Stimulated activated naive B cell treated with anti-CD40 and anti-IgM and Interleukin-4, amounts not matched to agents 10 μg/mL and 1 μg/mL and 100 μg/mL, for 72 hours (primary cell): Measurements from ENCODE around the gene OTOP3.
"Not testable (repeated sequence)": the region's sequence is repeated elsewhere in the genome, so short reads cannot be mapped to it uniquely, and the experiment has no call there.

Experiments
- ATAC-seq, 2 donors: fragments of 150-1000 bp; cut with Tn5 transposase; replicated peaks; 2 replicates each; pipeline ENCODE4 v1.10.0; 2021; ENCODE audit warnings: moderate library complexity in 1 of 2
- DNase-seq: peaks from one replicate; pipeline ENCODE4 v3.0.0; 2021
- H3K27ac Mint-ChIP-seq: one replicate; pipeline ENCODE4 v1.8.0; 2022; ENCODE audit warnings: mild to moderate bottlenecking, mixed read lengths
- H3K27me3 Mint-ChIP-seq, 2 donors: one replicate each; pipeline ENCODE4 v1.8.0; 2022; ENCODE audit warnings: mixed read lengths in 2 of 2
- H3K36me3 Mint-ChIP-seq, 2 donors: one replicate each; pipeline ENCODE4 v1.8.0; 2022; ENCODE audit warnings: mixed read lengths in 2 of 2, mild to moderate bottlenecking in 1 of 2
- H3K4me1 Mint-ChIP-seq, 2 donors: one replicate each; pipeline ENCODE4 v1.8.0; 2022; ENCODE audit warnings: mixed read lengths in 2 of 2, mild to moderate bottlenecking in 1 of 2
- H3K4me3 Mint-ChIP-seq, 2 donors: one replicate each; pipeline ENCODE4 v1.8.0; 2022; ENCODE audit warnings: mild to moderate bottlenecking in 2 of 2, mixed read lengths in 2 of 2, moderate library complexity in 1 of 2
- H3K9me3 Mint-ChIP-seq, 2 donors: one replicate each; pipeline ENCODE4 v1.8.0; 2022; ENCODE audit warnings: mixed read lengths in 2 of 2, mild to moderate bottlenecking in 1 of 2

Gene OTOP3

GRCh38 chr17:74954665-74955421, 19.1 kb downstream of the OTOP3 start:
- peaks cover 21 to 53% of the 10 kb centered on the region in 2 donors for H3K27me3 Mint-ChIP-seq
- no peaks in the 10 kb centered on the region for H3K9me3 Mint-ChIP-seq
- H3K4me3 Mint-ChIP-seq = no peak overlapping the region
- no peak overlapping the region for H3K27ac Mint-ChIP-seq
- no peaks in the 10 kb centered on the region for H3K36me3 Mint-ChIP-seq
- DNase-seq (no peak), ATAC-seq (no peak)
- no peaks in the 10 kb centered on the region for H3K4me1 Mint-ChIP-seq

GRCh38 chr17:74956093-74956492, 20.4 kb downstream of the OTOP3 start:
- H3K4me3 Mint-ChIP-seq = no peak overlapping the region
- peaks cover 21 to 45% of the 10 kb centered on the region in 2 donors for H3K27me3 Mint-ChIP-seq
- H3K27ac Mint-ChIP-seq = no peak overlapping the region
- no peaks in the 10 kb centered on the region for H3K36me3 Mint-ChIP-seq
- peaks cover 5 to 6% of the 10 kb centered on the region in 2 donors for H3K4me1 Mint-ChIP-seq
- DNase-seq = no peak
- no peaks in the 10 kb centered on the region for H3K9me3 Mint-ChIP-seq
- ATAC-seq = no peak

DNA sequence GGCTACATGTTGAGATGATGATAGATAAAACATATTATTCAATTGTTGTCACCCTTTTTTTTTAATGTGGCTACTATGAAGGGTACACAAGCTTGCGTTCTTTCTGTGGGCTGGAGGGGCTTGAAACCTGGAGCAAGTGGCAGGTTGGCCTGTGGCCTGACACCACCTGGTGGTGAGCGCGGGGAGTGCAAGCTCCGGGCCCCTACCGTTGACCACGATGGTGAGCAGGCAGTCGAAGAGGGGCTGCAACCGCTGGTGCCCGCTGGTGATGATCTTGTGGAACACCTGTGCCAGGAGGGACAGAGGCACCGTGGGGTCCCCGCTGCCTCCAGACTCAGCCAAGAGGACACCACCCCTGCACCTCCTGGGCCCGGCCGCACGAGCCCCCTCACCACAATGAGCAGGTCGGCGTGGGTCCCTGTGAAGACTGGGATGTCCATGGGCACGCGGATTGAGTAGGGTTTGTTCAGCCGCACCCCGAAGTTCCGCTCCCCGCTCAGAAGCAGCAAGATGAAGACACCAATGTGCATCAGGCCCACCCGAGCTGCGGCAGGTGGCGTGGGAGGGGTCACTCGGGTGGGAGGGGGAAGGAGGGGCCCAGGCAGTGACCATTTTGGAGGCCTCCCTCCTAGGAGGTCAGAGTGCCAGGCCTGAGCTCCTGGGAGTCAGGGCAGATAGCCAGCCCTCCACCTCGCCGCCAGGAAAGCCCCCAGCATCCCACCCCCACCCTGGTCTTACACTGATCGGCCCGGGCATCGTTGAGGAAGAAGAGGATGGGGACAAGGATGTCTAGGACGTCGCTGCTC, 22.4 kb downstream of the OTOP3 start:
- peak overlapping the region; percentile 14 for H3K27ac Mint-ChIP-seq
- H3K36me3 Mint-ChIP-seq = no peaks in the 10 kb centered on the region
- ATAC-seq (peak; percentile 59 to 67), DNase-seq (peak; percentile 60)
- peaks cover 7 to 11% of the 10 kb centered on the region in 2 donors for H3K4me1 Mint-ChIP-seq
- no peak overlapping the region for H3K4me3 Mint-ChIP-seq
- no peaks in the 10 kb centered on the region for H3K9me3 Mint-ChIP-seq
- peaks cover 18 to 39% of the 10 kb centered on the region in 2 donors for H3K27me3 Mint-ChIP-seq

DNA sequence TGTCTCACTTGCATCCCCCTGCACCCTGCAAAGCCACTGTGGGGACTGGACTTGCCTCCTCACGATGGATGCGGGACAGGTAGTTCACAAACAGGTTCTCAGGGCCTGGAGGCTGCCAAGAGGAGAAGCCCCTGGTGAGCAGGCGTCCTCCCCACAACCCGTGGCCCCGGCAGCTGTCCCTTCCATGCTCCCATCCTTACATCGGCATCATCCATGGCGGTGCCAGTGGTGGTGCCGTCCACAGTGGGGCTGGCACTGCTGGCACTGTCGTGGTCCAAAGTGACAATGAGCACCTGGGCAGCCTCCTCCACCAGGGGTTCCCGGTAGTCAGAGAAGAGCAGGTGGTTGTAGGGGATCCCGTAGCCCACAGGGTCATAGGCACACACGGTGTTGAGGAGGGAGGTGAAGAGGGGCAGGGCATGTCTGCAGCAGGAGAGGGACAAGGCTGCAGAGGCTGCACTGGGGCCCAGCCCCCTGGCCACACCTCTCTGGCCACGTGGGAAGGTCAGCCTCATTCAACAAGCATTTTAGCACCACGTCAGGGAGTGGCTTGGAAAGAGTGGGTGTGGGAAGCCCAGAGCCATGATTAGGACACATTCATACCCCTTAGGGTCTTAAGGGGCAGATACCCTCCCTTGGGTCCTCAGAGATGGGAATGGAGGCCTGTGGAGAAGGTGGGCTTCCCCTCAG, 24.3 kb downstream of the OTOP3 start:
- Mint-ChIP-seq H3K4me3 (no peak overlapping the region), H3K9me3 (no peaks in the 10 kb centered on the region), H3K4me1 (peaks cover 7 to 11% of the 10 kb centered on the region in 2 donors), H3K36me3 (no peaks in the 10 kb centered on the region), H3K27me3 (peaks cover 11 to 41% of the 10 kb centered on the region in 2 donors), H3K27ac (no peak overlapping the region)
- DNase-seq = no peak
- no peak for ATAC-seq

- peak; percentile 39 for DNase-seq
- no peaks in the 10 kb centered on the region for H3K9me3 Mint-ChIP-seq
- no peak overlapping the region for H3K27ac Mint-ChIP-seq
- peaks cover 7 to 11% of the 10 kb centered on the region in 2 donors for H3K4me1 Mint-ChIP-seq
- H3K36me3 Mint-ChIP-seq = no peaks in the 10 kb centered on the region
- ATAC-seq = peak; percentile 69 to 70
- no peak overlapping the region for H3K4me3 Mint-ChIP-seq
- H3K27me3 Mint-ChIP-seq = peaks cover 14 to 43% of the 10 kb centered on the region in 2 donors
Measured at GRCh38 chr17:74960570-74961342, 25.1 kb downstream of the OTOP3 start.

DNA sequence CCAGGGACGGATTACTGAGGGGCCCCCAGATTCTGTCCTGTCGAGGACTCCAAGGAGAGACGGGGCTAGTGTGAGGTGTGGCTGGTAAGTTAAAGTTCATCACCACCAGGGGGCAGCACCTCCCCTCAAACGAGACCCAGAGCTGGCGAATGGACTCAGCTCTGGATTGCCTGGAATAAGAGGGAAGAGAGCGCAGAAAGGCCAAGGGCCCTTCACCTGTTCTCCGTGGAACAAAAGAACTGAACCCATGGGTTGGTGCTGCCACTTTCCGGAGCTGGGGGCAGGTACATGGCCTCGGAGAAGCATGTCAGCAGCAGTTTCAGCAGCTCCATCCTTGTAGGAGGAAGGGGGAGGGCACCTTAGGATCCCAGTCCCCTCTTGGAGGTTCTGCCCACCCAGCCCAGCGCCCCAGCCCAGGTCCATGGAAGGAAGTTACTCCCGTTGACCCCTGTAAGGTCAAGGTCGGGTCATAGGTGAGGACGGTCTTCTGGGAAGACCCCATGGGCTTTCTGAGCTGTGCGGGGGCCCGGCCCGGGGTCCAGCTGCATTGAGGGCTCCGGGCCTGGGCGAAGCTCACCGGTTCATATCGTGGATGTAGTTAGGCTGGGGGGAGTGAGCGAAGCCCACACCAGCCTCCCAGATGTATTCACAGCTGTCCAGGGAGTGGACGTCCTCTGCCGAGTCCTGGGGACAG, 26.1 kb downstream of the OTOP3 start:
- Mint-ChIP-seq H3K4me3 (no peak overlapping the region), H3K27ac (no peak overlapping the region), H3K4me1 (peaks cover 7 to 11% of the 10 kb centered on the region in 2 donors), H3K9me3 (no peaks in the 10 kb centered on the region), H3K36me3 (no peaks in the 10 kb centered on the region), H3K27me3 (peaks cover 14 to 36% of the 10 kb centered on the region in 2 donors)
- ATAC-seq (peak; percentile 78 to 80), DNase-seq (peak; percentile 60)

DNA sequence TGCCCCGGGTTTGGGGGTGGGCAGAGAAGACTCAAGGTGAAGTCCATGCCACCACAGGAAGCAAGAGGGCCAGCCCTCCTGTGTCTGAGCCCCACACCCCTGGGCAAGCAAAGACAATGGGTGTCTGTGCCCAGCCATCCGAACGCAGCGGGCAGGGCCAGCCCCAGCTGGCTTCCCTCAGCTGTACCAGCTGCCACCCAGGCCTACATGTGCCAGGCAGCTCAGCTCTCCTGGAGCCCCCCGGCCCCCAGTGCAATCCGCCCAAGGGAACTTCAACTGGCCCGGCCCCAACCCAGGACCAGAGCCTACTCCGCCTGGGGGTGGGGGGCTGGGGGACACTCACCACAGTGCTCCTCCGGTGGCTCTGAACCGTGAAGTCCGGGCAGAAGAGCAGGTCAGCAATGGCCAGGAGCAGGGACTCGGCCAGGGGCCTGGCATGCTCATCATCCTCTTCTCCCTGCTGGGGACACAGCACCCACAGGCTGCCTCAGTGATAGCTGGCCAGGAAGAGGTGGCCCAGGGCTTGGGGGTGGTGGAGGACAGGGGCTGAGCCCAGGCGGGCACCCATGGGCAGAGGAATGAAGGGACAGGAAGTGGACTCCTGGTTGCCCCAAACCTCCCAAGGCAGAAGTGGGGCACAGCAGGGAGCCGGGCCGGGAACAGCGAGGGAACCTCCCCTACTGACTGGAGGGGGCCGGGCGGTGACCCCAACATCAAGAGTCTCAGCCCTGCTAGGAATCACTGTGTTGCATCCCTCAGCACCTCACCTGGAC, 27.1 kb downstream of the OTOP3 start:
- no peak overlapping the region for H3K27ac Mint-ChIP-seq
- ATAC-seq (no peak), DNase-seq (no peak)
- H3K9me3 Mint-ChIP-seq = no peaks in the 10 kb centered on the region
- peaks cover 14 to 36% of the 10 kb centered on the region in 2 donors for H3K27me3 Mint-ChIP-seq
- H3K36me3 Mint-ChIP-seq = no peaks in the 10 kb centered on the region
- peaks cover 7 to 11% of the 10 kb centered on the region in 2 donors for H3K4me1 Mint-ChIP-seq
- H3K4me3 Mint-ChIP-seq = no peak overlapping the region

- no peak for DNase-seq
- Mint-ChIP-seq H3K9me3 (no peaks in the 10 kb centered on the region), H3K4me3 (no peak overlapping the region), H3K4me1 (peaks cover 7 to 11% of the 10 kb centered on the region in 2 donors), H3K27ac (no peak overlapping the region), H3K36me3 (no peaks in the 10 kb centered on the region), H3K27me3 (peaks cover 11 to 31% of the 10 kb centered on the region in 2 donors)
- no peak for ATAC-seq
Measured at GRCh38 chr17:74963656-74964055, 28.0 kb downstream of the OTOP3 start.

- DNase-seq (no peak), ATAC-seq (no peak)
- Mint-ChIP-seq H3K36me3 (no peaks in the 10 kb centered on the region), H3K4me3 (no peak overlapping the region), H3K27ac (no peak overlapping the region), H3K4me1 (peaks cover 7 to 11% of the 10 kb centered on the region in 2 donors), H3K27me3 (peaks cover 11 to 27% of the 10 kb centered on the region in 2 donors), H3K9me3 (no peaks in the 10 kb centered on the region)
Measured at GRCh38 chr17:74964246-74964761, 28.6 kb downstream of the OTOP3 start.

GRCh38 chr17:74964988-74965622, 29.4 kb downstream of the OTOP3 start:
- ATAC-seq (no peak), DNase-seq (no peak)
- H3K27me3 Mint-ChIP-seq = peaks cover 11 to 21% of the 10 kb centered on the region in 2 donors
- no peaks in the 10 kb centered on the region for H3K36me3 Mint-ChIP-seq
- peaks cover 7 to 11% of the 10 kb centered on the region in 2 donors for H3K4me1 Mint-ChIP-seq
- H3K27ac Mint-ChIP-seq = no peak overlapping the region
- H3K4me3 Mint-ChIP-seq = no peak overlapping the region
- H3K9me3 Mint-ChIP-seq = no peaks in the 10 kb centered on the region

DNA sequence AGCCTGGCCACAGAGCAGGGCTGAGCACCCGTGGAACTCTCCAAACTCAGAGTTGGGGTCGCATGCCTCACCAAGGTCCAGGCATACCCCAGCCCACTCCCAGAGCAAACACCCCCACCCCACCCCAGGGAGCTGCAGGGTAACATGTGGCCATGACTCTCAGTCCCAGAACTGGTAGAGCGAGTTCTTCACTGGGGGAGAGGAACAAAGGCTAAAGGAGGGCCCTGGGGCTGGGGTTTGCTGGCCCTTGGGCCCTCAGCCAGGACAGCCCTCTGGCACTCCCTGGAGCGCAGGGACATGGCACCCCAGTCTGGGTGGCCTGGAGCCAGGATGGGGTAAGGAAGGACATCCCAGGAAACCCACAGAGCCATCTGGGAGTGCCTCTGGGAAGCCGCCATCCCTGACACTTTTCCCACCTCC, 32.7 kb downstream of the OTOP3 start:
- Mint-ChIP-seq H3K27ac (no peak overlapping the region), H3K27me3 (peaks cover 27 to 44% of the 10 kb centered on the region in 2 donors), H3K9me3 (no peaks in the 10 kb centered on the region), H3K36me3 (no peaks in the 10 kb centered on the region), H3K4me1 (peaks cover 8 to 15% of the 10 kb centered on the region in 2 donors), H3K4me3 (no peak overlapping the region)
- no peak for DNase-seq
- ATAC-seq = no peak

DNA sequence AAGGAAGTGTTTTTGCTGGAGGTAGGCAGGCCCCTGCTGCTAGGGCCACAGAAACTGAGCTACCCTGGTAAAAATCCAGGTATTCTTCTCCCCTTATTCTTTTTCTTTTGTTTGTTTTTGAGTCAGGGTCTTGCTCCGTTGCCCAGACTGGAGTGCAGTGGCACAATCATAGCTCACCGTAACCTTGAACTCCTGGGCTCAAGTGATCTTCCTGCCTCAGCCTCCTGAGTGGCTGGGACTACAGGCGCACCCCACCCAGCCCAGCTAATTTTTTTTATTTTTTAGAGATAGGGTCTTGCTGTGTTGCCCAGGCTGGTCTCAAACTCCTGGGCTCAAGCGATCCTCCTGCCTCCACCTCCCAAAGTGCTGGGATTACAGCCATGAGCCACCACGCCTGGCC, 33.8 kb downstream of the OTOP3 start:
- not testable (repeated sequence) for H3K27ac Mint-ChIP-seq, H3K4me3 Mint-ChIP-seq, DNase-seq, H3K36me3 Mint-ChIP-seq, ATAC-seq, H3K9me3 Mint-ChIP-seq
- peaks cover 26 to 50% of the 10 kb centered on the region in 2 donors for H3K27me3 Mint-ChIP-seq
- peaks cover 8 to 15% of the 10 kb centered on the region in 2 donors for H3K4me1 Mint-ChIP-seq
